AG10803 (cell line): Measurements from ENCODE around the gene NLRC5.

Experiments
- DNase-seq: peaks from one replicate; pipeline ENCODE4 v3.0.0; 2010; ENCODE audit warnings: low read depth
- H3K4me3 ChIP-seq: 2 replicates; pipeline ENCODE4 v1.5.1; 2011; ENCODE audit warnings: mild to moderate bottlenecking, low read length, control low read depth
- CTCF ChIP-seq: conservative IDR thresholded peaks from 2 replicates; pipeline ENCODE4 v1.5.1; 2011; ENCODE audit warnings: mild to moderate bottlenecking, low read length, control low read depth, inconsistent platforms

The NLRC5 gene

GRCh38 chr16:57049678-57050077, 60.3 kb downstream of the NLRC5 start:
- TF ChIP-seq CTCF = no peak
- H3K4me3 ChIP-seq = no peak overlapping the region
- no peak for DNase-seq

- no peak overlapping the region for H3K4me3 ChIP-seq
- no peak for DNase-seq
- no peak for TF ChIP-seq CTCF
Observed at GRCh38 chr16:57051696-57052228, 62.4 kb downstream of the NLRC5 start.

- no peak for DNase-seq
- no peak overlapping the region for H3K4me3 ChIP-seq
- no peak for TF ChIP-seq CTCF
Observed at GRCh38 chr16:57053206-57053605, 63.8 kb downstream of the NLRC5 start.

- DNase-seq = no peak
- no peak overlapping the region for H3K4me3 ChIP-seq
- no peak for TF ChIP-seq CTCF
Observed at GRCh38 chr16:57054338-57054737, 65.0 kb downstream of the NLRC5 start.

- no peak for DNase-seq
- TF ChIP-seq CTCF = no peak
- H3K4me3 ChIP-seq = no peak overlapping the region
Observed at GRCh38 chr16:57054771-57055170, 65.4 kb downstream of the NLRC5 start.

- TF ChIP-seq CTCF = no peak
- H3K4me3 ChIP-seq = no peak overlapping the region
- no peak for DNase-seq
Observed at GRCh38 chr16:57055671-57056070, 66.3 kb downstream of the NLRC5 start.

- TF ChIP-seq CTCF = no peak
- DNase-seq = no peak
- no peak overlapping the region for H3K4me3 ChIP-seq
Observed at GRCh38 chr16:57058291-57058861, 69.0 kb downstream of the NLRC5 start.
